Fibroblast of pulmonary artery (primary cell): ENCODE results near the gene RAB43.
"Not testable (repeated sequence)": the region's sequence is repeated elsewhere in the genome, so short reads cannot be mapped to it uniquely, and the experiment has no call there.

Source experiments
- DNase-seq: peaks from one replicate; pipeline ENCODE4 v3.0.0-alpha.2; 2010; ENCODE audit warnings: low read depth
- H3K4me3 ChIP-seq: replicated peaks from 2 replicates; pipeline ENCODE4 v1.5.1; 2011; ENCODE audit warnings: low read depth, mild to moderate bottlenecking, control low read depth, low read length, moderate library complexity
- CTCF ChIP-seq: IDR thresholded peaks from 2 replicates; pipeline ENCODE4 v1.5.1; 2011; ENCODE audit warnings: mild to moderate bottlenecking, control low read depth, low read length, inconsistent platforms; ENCODE audit errors: missing control alignments

The RAB43 gene

DNA sequence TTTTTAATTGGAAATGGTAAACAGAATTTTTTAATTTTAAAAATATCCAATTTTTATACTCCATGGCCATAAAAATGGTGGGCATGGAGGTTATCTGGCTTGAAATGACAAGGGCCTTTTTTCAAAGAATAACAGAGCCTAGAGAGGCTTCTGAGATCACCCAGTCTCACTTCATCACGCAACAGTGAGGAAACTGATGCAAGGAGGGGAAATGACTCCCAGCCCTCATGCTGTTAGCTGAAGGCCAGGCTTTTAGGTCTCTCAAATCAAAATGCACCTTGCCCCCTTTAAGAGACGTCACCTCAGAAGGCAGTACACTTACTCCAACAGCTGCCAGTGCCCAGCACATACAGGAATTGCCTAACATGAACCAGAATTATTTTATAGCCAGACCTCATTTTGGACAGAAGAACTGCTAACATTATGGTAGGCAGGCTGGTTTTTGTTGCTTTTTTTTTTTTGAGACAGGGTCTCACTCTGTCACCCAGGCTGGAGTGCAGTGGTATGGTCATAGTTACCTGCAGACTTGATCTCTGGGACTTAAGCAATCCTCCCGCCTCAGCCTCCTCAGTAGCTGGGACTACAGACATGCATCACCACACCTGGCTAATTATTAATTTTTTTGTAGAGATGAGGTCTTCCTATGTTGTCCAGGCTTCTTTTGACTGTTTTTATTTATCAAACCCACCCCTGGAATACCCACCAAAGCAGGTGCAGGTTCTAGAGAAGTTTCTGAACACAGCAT, 9.1 kb downstream of the RAB43 start:
- H3K4me3 ChIP-seq: no peak overlapping the region
- peak; percentile 63 for DNase-seq
- no peak for TF ChIP-seq CTCF

DNA sequence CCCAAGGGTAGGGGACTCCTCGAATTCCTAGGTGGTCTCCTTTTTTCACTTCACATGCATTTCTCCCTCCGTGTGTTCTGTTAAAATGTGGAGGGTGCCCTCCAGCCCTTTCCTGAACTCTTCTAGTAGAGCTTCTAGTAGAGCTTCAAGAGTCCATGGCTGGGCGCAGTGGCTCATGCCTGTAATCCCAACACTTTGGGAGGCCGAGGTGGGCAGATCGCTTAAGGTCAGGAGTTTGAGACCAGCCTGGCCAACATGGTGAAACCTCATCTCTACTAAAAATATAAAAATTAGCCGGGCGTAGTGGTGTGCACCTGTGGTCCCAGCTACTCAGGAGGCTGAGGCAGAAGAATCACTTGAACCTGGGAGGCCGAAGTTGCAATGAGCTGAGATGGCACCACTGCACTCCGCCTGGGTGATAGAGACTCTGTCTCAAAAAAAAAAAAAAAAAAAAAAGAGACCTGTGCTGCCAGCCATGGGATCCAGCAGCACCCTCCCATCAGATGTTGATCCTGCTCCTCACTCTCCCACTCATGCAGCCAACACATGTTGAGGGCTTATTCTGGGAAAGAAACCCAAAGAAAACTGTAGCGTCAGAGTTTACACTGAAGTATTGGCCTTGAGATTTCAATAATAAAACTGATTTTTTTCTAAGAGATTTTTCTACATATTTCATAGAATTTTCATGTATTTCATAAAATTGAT, 10.4 kb downstream of the RAB43 start:
- DNase-seq, H3K4me3 ChIP-seq: not testable (repeated sequence)

DNA sequence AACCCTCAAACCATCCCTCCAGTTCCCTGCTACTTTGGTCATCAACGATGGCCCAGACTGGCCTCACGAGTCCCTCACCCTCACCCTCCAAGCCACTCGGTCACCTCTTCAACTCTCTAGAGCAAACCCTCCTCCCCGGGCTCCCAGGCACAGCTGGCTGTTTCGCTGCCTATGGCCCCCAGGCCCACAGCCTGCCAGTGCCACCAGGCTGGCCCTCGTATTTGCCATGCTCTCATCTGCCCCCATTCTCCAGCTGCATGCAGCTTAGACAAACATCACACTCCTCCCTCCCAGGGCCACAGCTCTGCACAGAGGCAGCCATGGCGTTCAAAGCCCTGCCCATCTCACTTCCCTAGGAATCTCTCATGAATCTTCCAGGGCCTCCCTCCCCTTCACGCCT, 13.8 kb downstream of the RAB43 start:
- TF ChIP-seq CTCF: no peak
- H3K4me3 ChIP-seq: no peak overlapping the region
- no peak for DNase-seq

DNA sequence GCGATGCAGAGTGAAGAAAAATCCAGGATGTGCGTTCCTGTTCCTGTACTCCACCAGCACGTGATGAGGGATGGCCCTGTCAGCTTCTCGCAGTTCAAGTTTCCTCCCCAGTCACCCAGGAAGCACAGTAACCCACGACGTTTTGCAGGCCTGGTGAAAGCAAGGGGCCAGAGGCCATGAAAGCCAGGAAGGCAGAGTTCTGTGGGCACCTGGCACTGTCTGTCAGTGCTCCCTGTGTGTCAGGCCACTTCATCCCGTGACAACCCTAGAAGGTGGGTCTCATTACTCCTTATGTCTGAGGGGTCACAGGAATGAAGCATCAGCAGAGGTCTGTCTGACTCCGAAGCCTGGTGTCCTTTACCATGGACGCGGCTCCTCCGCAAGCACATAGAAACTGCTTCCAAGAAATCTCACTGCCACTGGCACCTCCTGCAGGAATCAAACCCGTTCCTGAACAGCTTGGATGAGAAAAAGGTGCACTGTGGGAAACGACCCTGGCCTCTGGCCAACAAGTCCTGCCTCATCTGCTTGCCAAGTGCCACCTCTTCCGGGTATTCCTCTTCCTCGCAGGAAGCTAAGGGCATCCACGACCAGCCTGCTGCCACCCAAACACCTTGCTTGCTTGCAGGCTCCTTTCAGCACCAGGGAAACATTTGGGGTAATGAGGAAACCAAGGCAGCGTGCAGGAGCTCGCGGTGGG, 14.6 kb downstream of the RAB43 start:
- no peak for DNase-seq
- H3K4me3 ChIP-seq: no peak overlapping the region
- no peak for TF ChIP-seq CTCF

- no peak overlapping the region for H3K4me3 ChIP-seq
- no peak for TF ChIP-seq CTCF
These were observed 15.3 kb downstream of the RAB43 start for GRCh38 chr3:129106320-129106719.

DNA sequence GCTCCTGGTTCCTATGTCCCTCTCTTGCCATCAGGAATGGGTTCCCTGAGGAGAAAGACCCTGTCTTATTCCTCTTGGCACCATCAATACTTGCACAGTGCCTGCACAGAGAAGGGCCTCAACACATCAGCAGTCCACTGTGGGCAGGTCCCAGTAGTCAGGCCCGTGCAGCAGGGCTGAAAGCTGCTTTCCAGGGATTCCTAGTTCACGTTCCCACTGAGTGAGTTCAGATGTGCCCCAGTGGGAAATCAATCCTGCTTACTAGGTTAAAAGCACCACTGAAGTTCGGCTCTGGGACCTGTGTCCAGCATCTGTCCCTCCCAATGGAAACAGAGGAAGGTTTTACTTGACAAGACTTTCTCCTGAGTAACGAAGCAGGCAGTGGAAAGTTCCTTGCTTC, 15.7 kb downstream of the RAB43 start:
- no peak for TF ChIP-seq CTCF
- DNase-seq: no peak
- no peak overlapping the region for H3K4me3 ChIP-seq

More at GRCh38 chr3:129106320-129106719, 15.3 kb downstream of the RAB43 start:
- no peak for DNase-seq

GRCh38 chr3:129104498-129105079, 17.0 kb downstream of the RAB43 start:
- no peak overlapping the region for H3K4me3 ChIP-seq
- no peak for TF ChIP-seq CTCF
- no peak for DNase-seq
